Measurements from ENCODE around the gene MAML2. TPM values are rescaled to one million over a fixed set of nuclear protein-coding genes. Genes with fewer than 3 reads are reported as not detected.

Gene MAML2
- total and polyA plus RNA-seq, 2 experiments from 2014 or later, result 2.0 to 7.1 TPM

GRCh38 chr11:95985174-95985808 is 357.7 kb downstream of the MAML2 start (continued):
- TF ChIP-seq CTCF (conservative IDR thresholded peaks at IDR 0.05; ENCODE audit: low read depth in 2 of 2) (no peak), EZH2 (IDR thresholded peaks at IDR 0.05; ENCODE audit: low read depth, unreplicated experiment) (no peak), REST (IDR thresholded peaks at IDR 0.05; ENCODE audit: unreplicated experiment) (no peak), ZNF114 (CRISPR knock-in tag; IDR thresholded peaks at IDR 0.05) (no peak), EZH2phosphoT487 (IDR thresholded peaks at IDR 0.05; ENCODE audit: unreplicated experiment) (no peak)

GRCh38 chr11:95984072-95984471 is 358.9 kb downstream of the MAML2 start:
- no peaks in the 10 kb centered on the region for H3K36me3 Mint-ChIP-seq (ENCODE audit: low read depth)
- peaks cover 6% of the 10 kb centered on the region for H3K4me1 ChIP-seq (ENCODE audit: insufficient read depth)
- no peak for ATAC-seq
- no peak overlapping the region for H3K27ac ChIP-seq (ENCODE audit: low read depth)
- no peak overlapping the region for H3K4me3 ChIP-seq
- no peaks in the 10 kb centered on the region for H3K79me2 ChIP-seq (replicated peaks; ENCODE audit: insufficient read depth)
- H2AFZ ChIP-seq, result no peak overlapping the region
- no peaks in the 10 kb centered on the region; the same call in 2 of the 3 replicates for H3K9me3 Mint-ChIP-seq
- H4K20me1 ChIP-seq (replicated peaks; ENCODE audit: insufficient read depth), result no peaks in the 10 kb centered on the region
- H3K4me3 Mint-ChIP-seq, result no peak overlapping the region
- H3K36me3 ChIP-seq (ENCODE audit: insufficient read depth), result no peaks in the 10 kb centered on the region
- no peak overlapping the region for H3K27ac Mint-ChIP-seq
- no peaks in the 10 kb centered on the region for H3K27me3 Mint-ChIP-seq (ENCODE audit: insufficient read depth, low read depth, poor library complexity)
- H3K9me2 ChIP-seq (ENCODE audit: insufficient read depth), result no peaks in the 10 kb centered on the region
- no peak for DNase-seq (ENCODE audit: low spot score)
- H3K4me2 ChIP-seq, result no peak overlapping the region
- no peaks in the 10 kb centered on the region for H3K27me3 ChIP-seq (ENCODE audit: insufficient read depth)
- TF ChIP-seq JUNB (IDR thresholded peaks at IDR 0.05; ENCODE audit: unreplicated experiment), result no peak
- no peak for TF ChIP-seq ZNF114 (CRISPR knock-in tag; IDR thresholded peaks at IDR 0.05)
- TF ChIP-seq EZH2 (IDR thresholded peaks at IDR 0.05; ENCODE audit: low read depth, unreplicated experiment), result no peak
- no peak for TF ChIP-seq ZNF331 (CRISPR knock-in tag; IDR thresholded peaks at IDR 0.05; ENCODE audit: low read depth)
- TF ChIP-seq ETS1 (IDR thresholded peaks at IDR 0.05), result no peak
- no peak for TF ChIP-seq POLR2AphosphoS5 (IDR thresholded peaks at IDR 0.05; ENCODE audit: low read depth)
- H3K4me1 Mint-ChIP-seq, result peaks cover 16% of the 10 kb centered on the region
- no peaks in the 10 kb centered on the region for H3F3A ChIP-seq (replicated peaks; ENCODE audit: low read depth)

Measured in GM23338 (cell line).